NCI-H526 (cell line): Measurements from ENCODE around the gene TP53I13.
A peak's percentile ranks its signal among the peaks of the same experiment; 100 is the strongest.

ENCODE experiments used
- DNase-seq, 2 experiments: peaks; one replicate each; lab custom pipeline; 2025; lab: John Stamatoyannopoulos, UW

The TP53I13 gene

GRCh38 chr17:29567304-29567553, 1.3 kb upstream of the TP53I13 start:
- no peak for DNase-seq

GRCh38 chr17:29567554-29568330, 759 bp upstream of the TP53I13 start:
- peak; percentile 78 to 91 for DNase-seq

GRCh38 chr17:29569245-29569950, 897 bp downstream of the TP53I13 start:
- peak in 1 of 2 experiments; percentile 67 for DNase-seq

- no peak for DNase-seq
Observed at GRCh38 chr17:29570521-29570920, 2.0 kb downstream of the TP53I13 start.

- no peak for DNase-seq
Observed at GRCh38 chr17:29571486-29571882, 3.0 kb downstream of the TP53I13 start.

GRCh38 chr17:29571883-29572681, 3.6 kb downstream of the TP53I13 start:
- no peak for DNase-seq

- DNase-seq = peak in 1 of 2 experiments; percentile 62
Observed at GRCh38 chr17:29572691-29573557, 4.4 kb downstream of the TP53I13 start.

GRCh38 chr17:29573558-29573869, 5.0 kb downstream of the TP53I13 start:
- DNase-seq = no peak

GRCh38 chr17:29573871-29574731, 5.6 kb downstream of the TP53I13 start:
- DNase-seq = no peak

GRCh38 chr17:29574732-29575510, 6.4 kb downstream of the TP53I13 start:
- DNase-seq = peak; percentile 51 to 80

- no peak for DNase-seq
Observed at GRCh38 chr17:29575511-29576213, 7.2 kb downstream of the TP53I13 start.

GRCh38 chr17:29576214-29577000, 7.9 kb downstream of the TP53I13 start:
- no peak for DNase-seq

GRCh38 chr17:29577001-29577370, 8.5 kb downstream of the TP53I13 start:
- no peak for DNase-seq

- no peak for DNase-seq
Observed at GRCh38 chr17:29577385-29578211, 9.1 kb downstream of the TP53I13 start.

GRCh38 chr17:29578626-29579485, 10.4 kb downstream of the TP53I13 start:
- no peak for DNase-seq

GRCh38 chr17:29579866-29580771, 11.6 kb downstream of the TP53I13 start:
- DNase-seq = peak; percentile 82 to 95
